SU-DHL-6 (cell line): Measurements from ENCODE around the gene TNFRSF1B.

Source experiments
- EZH2phosphoT487 ChIP-seq: fragments of 200-600 bp; sonication (generic), shearing (Covaris generic); conservative IDR thresholded peaks from 2 replicates; pipeline ENCODE4 v1.6.1; 2018; ENCODE audit warnings: mild to moderate bottlenecking, antibody characterized with exemption, low read length, moderate library complexity, mixed read lengths
- TF ChIP-seq, protein P1 (sequence below): fragments of 200-600 bp; sonication (generic); IDR thresholded peaks from one replicate; pipeline ENCODE4 v1.5.1; 2017; ENCODE audit warnings: antibody characterized with exemption, mild to moderate bottlenecking, low read length, moderate library complexity; ENCODE audit not compliant: insufficient read depth, poor library complexity, severe bottlenecking

DNA sequence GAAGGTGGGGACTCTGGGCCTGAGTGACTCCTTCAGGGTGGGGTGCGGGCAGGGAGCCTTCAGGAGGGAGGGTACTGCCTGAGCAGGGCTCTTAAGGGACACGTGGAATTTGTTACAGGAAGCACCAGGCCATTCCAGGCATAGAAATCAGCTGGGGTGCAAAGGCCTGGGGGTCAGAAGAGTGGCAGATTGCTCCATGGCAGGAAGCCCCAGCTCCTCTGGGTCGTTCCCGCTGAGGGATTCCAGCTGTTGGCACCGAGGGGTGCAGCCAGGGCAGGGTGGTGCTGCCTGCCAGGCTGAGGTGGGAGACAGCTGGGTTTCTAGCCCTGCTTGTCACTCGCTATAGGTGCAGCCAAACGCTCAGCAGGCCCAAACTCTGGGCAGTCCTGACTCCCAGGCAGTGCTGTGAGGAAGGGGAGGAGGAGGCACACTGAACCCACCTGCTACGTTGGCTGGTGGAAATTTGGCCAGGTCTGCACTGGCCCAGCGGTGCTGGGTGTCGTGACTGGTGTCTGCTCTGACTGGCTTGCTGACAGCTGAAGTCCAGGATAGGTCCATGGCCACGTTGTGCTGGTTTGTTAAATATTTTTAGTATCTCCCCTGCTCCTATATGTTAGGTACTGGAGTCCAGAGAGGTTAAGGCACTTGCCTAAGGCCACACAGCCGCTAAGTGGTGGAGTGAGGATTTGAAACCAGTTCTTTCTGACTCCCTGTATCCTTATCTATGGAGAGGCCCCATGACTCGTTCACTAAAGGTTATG is 19.3 kb downstream of the TNFRSF1B start:
- TF ChIP-seq, protein P1, sequence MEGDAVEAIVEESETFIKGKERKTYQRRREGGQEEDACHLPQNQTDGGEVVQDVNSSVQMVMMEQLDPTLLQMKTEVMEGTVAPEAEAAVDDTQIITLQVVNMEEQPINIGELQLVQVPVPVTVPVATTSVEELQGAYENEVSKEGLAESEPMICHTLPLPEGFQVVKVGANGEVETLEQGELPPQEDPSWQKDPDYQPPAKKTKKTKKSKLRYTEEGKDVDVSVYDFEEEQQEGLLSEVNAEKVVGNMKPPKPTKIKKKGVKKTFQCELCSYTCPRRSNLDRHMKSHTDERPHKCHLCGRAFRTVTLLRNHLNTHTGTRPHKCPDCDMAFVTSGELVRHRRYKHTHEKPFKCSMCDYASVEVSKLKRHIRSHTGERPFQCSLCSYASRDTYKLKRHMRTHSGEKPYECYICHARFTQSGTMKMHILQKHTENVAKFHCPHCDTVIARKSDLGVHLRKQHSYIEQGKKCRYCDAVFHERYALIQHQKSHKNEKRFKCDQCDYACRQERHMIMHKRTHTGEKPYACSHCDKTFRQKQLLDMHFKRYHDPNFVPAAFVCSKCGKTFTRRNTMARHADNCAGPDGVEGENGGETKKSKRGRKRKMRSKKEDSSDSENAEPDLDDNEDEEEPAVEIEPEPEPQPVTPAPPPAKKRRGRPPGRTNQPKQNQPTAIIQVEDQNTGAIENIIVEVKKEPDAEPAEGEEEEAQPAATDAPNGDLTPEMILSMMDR = no peak
- no peak for TF ChIP-seq EZH2phosphoT487
